HepG2 (cell line): Measurements from ENCODE around the gene PTGES.

Experiments
- CEBPG ChIP-seq: IDR thresholded peaks from 2 replicates; pipeline ENCODE4 v1.6.1; 2016
- CHCHD3 ChIP-seq: sonication (generic); formaldehyde crosslinking; IDR thresholded peaks from 2 replicates; pipeline ENCODE4 v1.8.0; 2022; ENCODE audit warnings: mild to moderate bottlenecking, missing genetic modification reagents, moderate library complexity
- FOXP1 ChIP-seq, 2 experiments: fragments of 450-650 bp in 1 of 2; IDR thresholded peaks; 2 replicates each; pipeline ENCODE4 v1.6.1; 2017 to 2018; ENCODE audit warnings: antibody characterized with exemption in 1 of 2
- MYC ChIP-seq: sonication (generic); formaldehyde crosslinking; IDR thresholded peaks from 2 replicates; pipeline ENCODE4 v1.9.0; 2021; ENCODE audit warnings: missing genetic modification reagents, borderline replicate concordance
- NCOA2 ChIP-seq: sonication (generic); formaldehyde crosslinking; IDR thresholded peaks from 2 replicates; pipeline ENCODE4 v1.8.0; 2022; ENCODE audit warnings: inconsistent platforms
- NFE2L2 ChIP-seq: fragments of 150-350 bp; IDR thresholded peaks from 2 replicates; pipeline ENCODE4 v1.6.1; 2014; ENCODE audit warnings: low read length
- TBX2 ChIP-seq: sonication (generic); formaldehyde crosslinking; IDR thresholded peaks from 2 replicates; pipeline ENCODE4 v1.5.0; 2020; ENCODE audit warnings: missing genetic modification reagents, mild to moderate bottlenecking, borderline replicate concordance
- TCF12 ChIP-seq, 2 experiments: fragments of 450-650 bp in 1 of 2; sonication (generic) in 1 of 2; formaldehyde crosslinking in 1 of 2; IDR thresholded peaks; 2 replicates each; pipeline versions ENCODE4 v1.6.1 to v1.8.0; 2017 to 2022; ENCODE audit warnings: antibody characterized with exemption in 1 of 2, mild to moderate bottlenecking in 1 of 2, missing genetic modification reagents in 1 of 2, moderate library complexity in 1 of 2
- ZNF703 ChIP-seq: sonication (generic); formaldehyde crosslinking; IDR thresholded peaks from 2 replicates; pipeline ENCODE4 v1.5.1; 2020; ENCODE audit warnings: missing genetic modification reagents, mild to moderate bottlenecking, moderate library complexity, borderline replicate concordance
- TF ChIP-seq, protein P1 (sequence below): sonication (generic); formaldehyde crosslinking; IDR thresholded peaks from 2 replicates; pipeline ENCODE4 v1.5.0; 2020; ENCODE audit warnings: mild to moderate bottlenecking, missing genetic modification reagents, moderate library complexity

- TF ChIP-seq TBX2 (CRISPR knock-in tag): no peak
- TF ChIP-seq, protein P1, sequence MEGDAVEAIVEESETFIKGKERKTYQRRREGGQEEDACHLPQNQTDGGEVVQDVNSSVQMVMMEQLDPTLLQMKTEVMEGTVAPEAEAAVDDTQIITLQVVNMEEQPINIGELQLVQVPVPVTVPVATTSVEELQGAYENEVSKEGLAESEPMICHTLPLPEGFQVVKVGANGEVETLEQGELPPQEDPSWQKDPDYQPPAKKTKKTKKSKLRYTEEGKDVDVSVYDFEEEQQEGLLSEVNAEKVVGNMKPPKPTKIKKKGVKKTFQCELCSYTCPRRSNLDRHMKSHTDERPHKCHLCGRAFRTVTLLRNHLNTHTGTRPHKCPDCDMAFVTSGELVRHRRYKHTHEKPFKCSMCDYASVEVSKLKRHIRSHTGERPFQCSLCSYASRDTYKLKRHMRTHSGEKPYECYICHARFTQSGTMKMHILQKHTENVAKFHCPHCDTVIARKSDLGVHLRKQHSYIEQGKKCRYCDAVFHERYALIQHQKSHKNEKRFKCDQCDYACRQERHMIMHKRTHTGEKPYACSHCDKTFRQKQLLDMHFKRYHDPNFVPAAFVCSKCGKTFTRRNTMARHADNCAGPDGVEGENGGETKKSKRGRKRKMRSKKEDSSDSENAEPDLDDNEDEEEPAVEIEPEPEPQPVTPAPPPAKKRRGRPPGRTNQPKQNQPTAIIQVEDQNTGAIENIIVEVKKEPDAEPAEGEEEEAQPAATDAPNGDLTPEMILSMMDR (CRISPR knock-in tag): no peak
- TF ChIP-seq ZNF703 (CRISPR knock-in tag): no peak
- TF ChIP-seq FOXP1 (IDR thresholded peaks at IDR 0.05): no peak
- TF ChIP-seq FOXP1 (CRISPR knock-in tag; IDR thresholded peaks at IDR 0.05): no peak
- TF ChIP-seq CEBPG (CRISPR knock-in tag): no peak
- TF ChIP-seq NFE2L2: no peak
- no peak for TF ChIP-seq NCOA2 (CRISPR knock-in tag)
- no peak for TF ChIP-seq TCF12 (IDR thresholded peaks at IDR 0.05)
- TF ChIP-seq TCF12 (CRISPR knock-in tag; IDR thresholded peaks at IDR 0.05): no peak
- no peak for TF ChIP-seq CHCHD3 (CRISPR knock-in tag)
- no peak for TF ChIP-seq MYC
These were observed 24.9 kb upstream of the PTGES start for GRCh38 chr9:129777769-129778130.
